NCI-H2227 treated with DMSO at 0.1 percent for 48 hours (cell line): Measurements from ENCODE around the gene TPRKB.
"Not testable (repeated sequence)": the region's sequence is repeated elsewhere in the genome, so short reads cannot be mapped to it uniquely, and the experiment has no call there.

ENCODE experiments used
- DNase-seq: peaks from one replicate; lab custom pipeline; 2025; lab: John Stamatoyannopoulos, UW

TPRKB gene

GRCh38 chr2:73739101-73739500, 2.0 kb upstream of the TPRKB start:
- DNase-seq: no peak

GRCh38 chr2:73736378-73736777, 767 bp downstream of the TPRKB start:
- no peak for DNase-seq

- DNase-seq: no peak
Measured at GRCh38 chr2:73730810-73731209, 6.3 kb downstream of the TPRKB start.

- no peak for DNase-seq
Measured at GRCh38 chr2:73728711-73729110, 8.4 kb downstream of the TPRKB start.

GRCh38 chr2:73728043-73728442, 9.1 kb downstream of the TPRKB start:
- DNase-seq: no peak

- DNase-seq: not testable (repeated sequence)
Measured at GRCh38 chr2:73726657-73727056, 10.5 kb downstream of the TPRKB start.

- no peak for DNase-seq
Measured at GRCh38 chr2:73718851-73719621, 18.1 kb downstream of the TPRKB start.

- DNase-seq: no peak
Measured at GRCh38 chr2:73718421-73718820, 18.7 kb downstream of the TPRKB start.

GRCh38 chr2:73717695-73718094, 19.4 kb downstream of the TPRKB start:
- DNase-seq: not testable (repeated sequence)

- no peak for DNase-seq
Measured at GRCh38 chr2:73717251-73717606, 19.9 kb downstream of the TPRKB start.

- no peak for DNase-seq
Measured at GRCh38 chr2:73716543-73717250, 20.4 kb downstream of the TPRKB start.

GRCh38 chr2:73714091-73714490, 23.1 kb downstream of the TPRKB start:
- DNase-seq: no peak

GRCh38 chr2:73708527-73708926, 28.6 kb downstream of the TPRKB start:
- no peak for DNase-seq

- no peak for DNase-seq
Measured at GRCh38 chr2:73707636-73708035, 29.5 kb downstream of the TPRKB start.

GRCh38 chr2:73707058-73707457, 30.1 kb downstream of the TPRKB start:
- DNase-seq: no peak

GRCh38 chr2:73705091-73705490, 32.1 kb downstream of the TPRKB start:
- DNase-seq: no peak

- DNase-seq: no peak
Measured at GRCh38 chr2:73704285-73704684, 32.9 kb downstream of the TPRKB start.

- no peak for DNase-seq
Measured at GRCh38 chr2:73703675-73704074, 33.5 kb downstream of the TPRKB start.

GRCh38 chr2:73702852-73703493, 34.2 kb downstream of the TPRKB start:
- DNase-seq: not testable (repeated sequence)

GRCh38 chr2:73701968-73702665, 35.0 kb downstream of the TPRKB start:
- no peak for DNase-seq

GRCh38 chr2:73701448-73701765, 35.7 kb downstream of the TPRKB start:
- DNase-seq: not testable (repeated sequence)

- no peak for DNase-seq
Measured at GRCh38 chr2:73700661-73701447, 36.3 kb downstream of the TPRKB start.
